Measurements from ENCODE around the gene ZNF316. TPM values are rescaled to one million over a fixed set of nuclear protein-coding genes. Genes with fewer than 3 reads are reported as not detected.

ZNF316 gene
- total RNA-seq, 1 donor = 12.1 TPM

DNA sequence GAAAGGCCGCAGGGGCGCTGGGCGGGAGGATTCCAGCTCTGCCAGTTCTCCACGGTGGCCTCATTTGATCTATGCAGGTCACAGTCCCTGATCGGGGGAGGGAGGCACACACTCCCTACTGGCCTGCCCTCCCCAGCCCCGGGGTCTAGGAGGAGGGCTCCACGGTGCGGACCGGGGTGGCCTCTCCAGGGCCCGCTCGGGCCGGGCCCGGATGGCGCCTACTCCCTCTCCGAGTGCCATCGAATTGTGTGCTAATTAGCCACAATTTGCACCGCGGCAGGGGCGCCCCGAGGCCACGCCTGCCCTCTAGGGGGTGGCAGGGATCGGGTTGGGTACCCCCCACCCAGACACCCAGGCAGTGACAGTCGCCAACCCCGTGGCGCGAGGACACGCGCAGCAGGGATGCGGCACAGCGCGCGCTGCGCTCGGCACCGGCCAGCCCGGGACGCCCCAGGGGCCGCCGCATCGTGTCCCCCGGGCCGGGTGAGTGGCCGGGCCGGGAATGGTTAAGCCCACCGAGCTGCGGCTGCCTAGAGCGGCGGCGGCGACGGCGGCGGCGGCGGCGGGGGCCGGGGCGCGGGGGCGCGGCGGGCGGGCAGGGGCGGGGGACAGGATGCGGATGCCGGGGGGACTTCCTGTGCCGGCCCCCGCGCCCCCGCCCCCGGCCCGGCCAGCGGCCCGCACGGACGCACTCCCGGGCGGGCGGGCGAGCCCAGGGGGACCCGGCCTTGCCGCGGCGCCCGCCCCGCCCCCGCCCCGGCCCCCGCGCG lies 22.0 kb upstream of the ZNF316 start, which contains the start of gene ZNF853:
TSS of gene ZNF853 (plus strand) at position 658 of the 770 bp plus-strand sequence. CDS start 565 bp downstream, outside the sequence.
- no peak for TF ChIP-seq CTCF (IDR thresholded peaks at IDR 0.05; ENCODE audit: insufficient read depth, low read depth, low read length)
- peak within 1 kb of the TSS; percentile 52 for H3K4me3 ChIP-seq (ENCODE audit: low read depth, low read length)

GRCh38 chr7:6615723-6616555 lies 21.2 kb upstream of the ZNF316 start:
- H3K4me3 ChIP-seq (ENCODE audit: low read depth, low read length) = peak overlapping the region; percentile 52
- TF ChIP-seq CTCF (IDR thresholded peaks at IDR 0.05; ENCODE audit: insufficient read depth, low read depth, low read length) = no peak
- no peak for DNase-seq (ENCODE audit: low read depth)

More for the DNA sequence above, 22.0 kb upstream of the ZNF316 start, which contains the start of gene ZNF853:
- DNase-seq (ENCODE audit: low read depth) = no peak

- TF ChIP-seq CTCF (IDR thresholded peaks at IDR 0.05; ENCODE audit: insufficient read depth, low read depth, low read length) = no peak
- H3K4me3 ChIP-seq (ENCODE audit: low read depth, low read length) = no peak overlapping the region
- DNase-seq (ENCODE audit: low read depth) = no peak
These were observed 20.1 kb upstream of the ZNF316 start for GRCh38 chr7:6616854-6617643.

- no peak overlapping the region for H3K4me3 ChIP-seq (ENCODE audit: low read depth, low read length)
- no peak for TF ChIP-seq CTCF (IDR thresholded peaks at IDR 0.05; ENCODE audit: insufficient read depth, low read depth, low read length)
- no peak for DNase-seq (ENCODE audit: low read depth)
These were observed 18.5 kb upstream of the ZNF316 start for GRCh38 chr7:6618621-6619020.

GRCh38 chr7:6619961-6620360 lies 17.2 kb upstream of the ZNF316 start:
- no peak overlapping the region for H3K4me3 ChIP-seq (ENCODE audit: low read depth, low read length)
- no peak for TF ChIP-seq CTCF (IDR thresholded peaks at IDR 0.05; ENCODE audit: insufficient read depth, low read depth, low read length)

More at GRCh38 chr7:6619961-6620360, 17.2 kb upstream of the ZNF316 start:
- DNase-seq (ENCODE audit: low read depth) = no peak

Measured in fibroblast of villous mesenchyme (primary cell).